IMR-90 (cell line): ENCODE measurements around the gene CACNA2D3. TPM values are rescaled to one million over a fixed set of nuclear protein-coding genes. Genes with fewer than 3 reads are reported as not detected.

Experiments
- ATAC-seq: fragments of 200-7000 bp; cut with Tn5 transposase; 2 replicates; pipeline ENCODE4 v1.9.1; 2020; ENCODE audit warnings: low read depth, mild to moderate bottlenecking, moderate library complexity
- BruUV-seq: library from RNA; stranded (reverse); fragments of 400-500 nt; replicated peaks from 2 replicates; lab custom pipeline; 2021; lab: Mats Ljungman, UMichigan
- CTCF ChIA-PET: fragments of 300-600 bp; formaldehyde crosslinking; extraction: SDS; loops from one replicate; lab custom pipeline; 2021; ENCODE audit warnings: antibody characterized with exemption; lab: Yijun Ruan, JAX
- POLR2A ChIA-PET: fragments of 300-600 bp; sonication (Branson Sonifier 250); formaldehyde crosslinking; loops from one replicate; lab custom pipeline; 2022; ENCODE audit warnings: antibody characterized with exemption; ENCODE audit not compliant: unreplicated experiment; lab: Charles Lee
- DNase-seq: peaks from one replicate; pipeline ENCODE4 v3.0.0; 2013
- H2AFZ ChIP-seq: replicated peaks from 2 replicates; pipeline ENCODE3; 2013; ENCODE audit warnings: low read length, mild to moderate bottlenecking; ENCODE audit not compliant: poor library complexity
- H2AK5ac ChIP-seq: 2 replicates; pipeline ENCODE4 v1.6.1; 2013; ENCODE audit warnings: low read depth, low read length, inconsistent platforms
- H2AK9ac ChIP-seq: replicated peaks from 2 replicates; pipeline ENCODE3; 2013; ENCODE audit warnings: mild to moderate bottlenecking, low read depth, low read length, moderate library complexity; ENCODE audit not compliant: poor library complexity
- H2BK120ac ChIP-seq: 2 replicates; pipeline ENCODE4 v1.6.1; 2013; ENCODE audit warnings: low read depth, low read length, inconsistent platforms
- H2BK15ac ChIP-seq: 3 replicates; pipeline ENCODE4 v1.6.1; 2013; ENCODE audit warnings: low read depth, low read length, inconsistent platforms
- H2BK20ac ChIP-seq: 2 replicates; pipeline ENCODE4 v1.6.1; 2013; ENCODE audit warnings: low read depth, mild to moderate bottlenecking, inconsistent platforms, low read length, moderate library complexity
- H2BK5ac ChIP-seq: 2 replicates; pipeline ENCODE4 v1.6.1; 2013; ENCODE audit warnings: mild to moderate bottlenecking, low read depth, low read length, inconsistent platforms; ENCODE audit not compliant: poor library complexity, severe bottlenecking
- H3K14ac ChIP-seq: replicated peaks from 2 replicates; pipeline ENCODE4 v1.6.1; 2013; ENCODE audit warnings: low read depth, low read length, inconsistent platforms
- H3K18ac ChIP-seq: 2 replicates; pipeline ENCODE4 v1.6.1; 2013; ENCODE audit warnings: low read depth, low read length, control low read depth
- H3K23ac ChIP-seq: 2 replicates; pipeline ENCODE4 v1.6.1; 2013; ENCODE audit warnings: low read depth, low read length, inconsistent platforms
- H3K27ac ChIP-seq: 2 replicates; pipeline ENCODE4 v1.5.1; 2013; ENCODE audit warnings: mild to moderate bottlenecking, control low read depth, low read length; ENCODE audit not compliant: insufficient read depth
- H3K27me3 ChIP-seq: 2 replicates; pipeline ENCODE4 v1.6.1; 2013; ENCODE audit warnings: low read length; ENCODE audit not compliant: control insufficient read depth, insufficient read depth
- H3K36me3 ChIP-seq: 2 replicates; pipeline ENCODE4 v1.6.1; 2013; ENCODE audit warnings: low read length, mixed read lengths; ENCODE audit not compliant: control insufficient read depth, insufficient read depth
- H3K4ac ChIP-seq: 2 replicates; pipeline ENCODE4 v1.6.1; 2013; ENCODE audit warnings: low read depth, low read length, inconsistent platforms
- H3K4me1 ChIP-seq: 2 replicates; pipeline ENCODE4 v1.6.1; 2013; ENCODE audit warnings: low read length, mixed read lengths; ENCODE audit not compliant: control insufficient read depth, insufficient read depth
- H3K4me2 ChIP-seq: 2 replicates; pipeline ENCODE4 v1.6.1; 2013; ENCODE audit warnings: low read depth, mild to moderate bottlenecking, control low read depth, low read length, moderate library complexity
- H3K4me3 ChIP-seq: 2 replicates; pipeline ENCODE4 v1.5.1; 2013; ENCODE audit warnings: low read depth, mild to moderate bottlenecking, control low read depth, low read length, moderate library complexity; ENCODE audit not compliant: insufficient read depth
- H3K56ac ChIP-seq: 2 replicates; pipeline ENCODE4 v1.6.1; 2013; ENCODE audit warnings: low read length, inconsistent platforms; ENCODE audit not compliant: insufficient read depth; ENCODE audit errors: extremely low read depth
- H3K79me1 ChIP-seq, 2 experiments: 2 replicates each; pipeline ENCODE4 v1.6.1; 2013; ENCODE audit warnings: low read length in 2 of 2, inconsistent platforms in 1 of 2, low read depth in 1 of 2
- H3K9ac ChIP-seq: 2 replicates; pipeline ENCODE4 v1.6.1; 2013; ENCODE audit warnings: low read depth, low read length, control low read depth
- H3K9me1 ChIP-seq: 2 replicates; pipeline ENCODE4 v1.6.1; 2013; ENCODE audit warnings: low read length, inconsistent platforms; ENCODE audit not compliant: insufficient read depth
- H3K9me3 ChIP-seq: 2 replicates; pipeline ENCODE4 v1.6.1; 2013; ENCODE audit warnings: low read length; ENCODE audit not compliant: control insufficient read depth, insufficient read depth
- H4K20me1 ChIP-seq: 2 replicates; pipeline ENCODE4 v1.6.1; 2013; ENCODE audit warnings: low read length, inconsistent platforms; ENCODE audit not compliant: insufficient read depth
- H4K5ac ChIP-seq: 2 replicates; pipeline ENCODE4 v1.6.1; 2013; ENCODE audit warnings: mild to moderate bottlenecking, low read depth, low read length, control low read depth
- H4K8ac ChIP-seq, 2 experiments: 2 replicates each; pipeline ENCODE4 v1.6.1; 2013; ENCODE audit warnings: low read depth in 2 of 2, low read length in 2 of 2, control low read depth in 1 of 2, inconsistent platforms in 1 of 2
- H4K91ac ChIP-seq: 2 replicates; pipeline ENCODE4 v1.6.1; 2013; ENCODE audit warnings: low read depth, low read length, inconsistent platforms; ENCODE audit not compliant: insufficient read depth
- BHLHE40 ChIP-seq: fragments of 150-350 bp; IDR thresholded peaks from 2 replicates; pipeline ENCODE4 v1.6.1; 2016; ENCODE audit warnings: mild to moderate bottlenecking, low read depth, low read length
- CEBPB ChIP-seq: IDR thresholded peaks from 2 replicates; pipeline ENCODE4 v1.6.1; 2012; ENCODE audit warnings: low read depth, low read length, improper control_type of control experiment
- CHD1 ChIP-seq: IDR thresholded peaks from 2 replicates; pipeline ENCODE4 v1.6.1; 2012; ENCODE audit warnings: low read depth, low read length, improper control_type of control experiment
- ELK1 ChIP-seq: fragments of 150-350 bp; IDR thresholded peaks from 2 replicates; pipeline ENCODE4 v1.6.1; 2016; ENCODE audit warnings: low read depth, mild to moderate bottlenecking, low read length, moderate library complexity, borderline replicate concordance
- FOS ChIP-seq: fragments of 150-350 bp; IDR thresholded peaks from 2 replicates; pipeline ENCODE4 v1.6.1; 2016; ENCODE audit warnings: low read depth, low read length
- MAFK ChIP-seq: IDR thresholded peaks from 2 replicates; pipeline ENCODE4 v1.6.1; 2012; ENCODE audit warnings: low read depth, low read length, improper control_type of control experiment
- MAZ ChIP-seq: IDR thresholded peaks from 2 replicates; pipeline ENCODE4 v1.6.1; 2012; ENCODE audit warnings: low read depth, mild to moderate bottlenecking, low read length, improper control_type of control experiment, moderate library complexity, borderline replicate concordance
- MXI1 ChIP-seq: IDR thresholded peaks from 2 replicates; pipeline ENCODE4 v1.6.1; 2012; ENCODE audit warnings: low read depth, mild to moderate bottlenecking, low read length, moderate library complexity, borderline replicate concordance
- NFE2L2 ChIP-seq: fragments of 150-350 bp; IDR thresholded peaks from 2 replicates; pipeline ENCODE4 v1.6.1; 2016; ENCODE audit warnings: low read depth, mild to moderate bottlenecking, low read length
- POLR2A ChIP-seq: IDR thresholded peaks from 2 replicates; pipeline ENCODE4 v1.6.1; 2012; ENCODE audit warnings: mild to moderate bottlenecking, low read depth, low read length
- RAD21 ChIP-seq: IDR thresholded peaks from 2 replicates; pipeline ENCODE4 v1.6.1; 2012; ENCODE audit warnings: low read length, improper control_type of control experiment
- RCOR1 ChIP-seq: IDR thresholded peaks from 2 replicates; pipeline ENCODE4 v1.6.1; 2012; ENCODE audit warnings: mild to moderate bottlenecking, low read length, improper control_type of control experiment; ENCODE audit not compliant: insufficient replicate concordance
- RFX5 ChIP-seq: IDR thresholded peaks from 2 replicates; pipeline ENCODE4 v1.8.0; 2012; ENCODE audit warnings: low read depth, mild to moderate bottlenecking, low read length, moderate library complexity
- SMC3 ChIP-seq: fragments of 150-350 bp; IDR thresholded peaks from 2 replicates; pipeline ENCODE4 v1.6.1; 2016; ENCODE audit warnings: low read depth, mild to moderate bottlenecking, antibody characterized with exemption, low read length, moderate library complexity
- USF2 ChIP-seq: fragments of 150-350 bp; IDR thresholded peaks from 2 replicates; pipeline ENCODE4 v1.6.1; 2017; ENCODE audit warnings: mild to moderate bottlenecking, antibody characterized with exemption, low read length, low read depth
- WGBS, 2 experiments: methylation state at CpG; one replicate each; pipeline versions ENCODE4 v1.1.5 to v1.1.7; 2013; ENCODE audit warnings: missing lambda C conversion rate in 2 of 2; ENCODE audit not compliant: insufficient read length in 1 of 2; ENCODE audit errors: extremely low coverage in 2 of 2; 5-methylcytosine and 5-hydroxymethylcytosine counted together
- dilution Hi-C: fragments of 300-500 bp; cut with HindIII; formaldehyde crosslinking; loops from one replicate; pipeline ENCODE4 v1.14.3; 2018; ENCODE audit warnings: low sequenced_read_pairs; ENCODE audit not compliant: unreplicated experiment
- in situ Hi-C: fragments of 300-500 bp; cut with MboI; formaldehyde crosslinking; loops from 3 replicates; pipeline ENCODE4 v1.14.3; 2019; ENCODE audit warnings: low sequenced_read_pairs, inconsistent platforms, mixed read lengths
- intact Hi-C: fragments of 100-400 bp; cut with micrococcal nuclease; formaldehyde crosslinking; loops from 2 replicates; pipeline ENCODE4 v1.10.0; 2022
- polyA plus RNA-seq, 3 experiments: library from polyadenylated mRNA; depleted of rRNA; stranded (reverse); fragments of >200 nt; gene quantifications; 2 replicates each; pipeline ENCODE4 v1.2.3, GENCODE V29; 2012; ENCODE audit warnings: low replicate concordance in 1 of 3
- total RNA-seq: library from RNA; depleted of rRNA; stranded (reverse); fragments of >200 nt; gene quantifications from 2 replicates; pipeline ENCODE4 v1.2.3, GENCODE V29; 2012
- TF ChIP-seq, protein P1 (sequence below): conservative IDR thresholded peaks from 2 replicates; pipeline ENCODE4 v1.5.1; 2012; ENCODE audit warnings: mild to moderate bottlenecking, low read depth, low read length, improper control_type of control experiment

Gene CACNA2D3
- total and polyA plus RNA-seq, 2 of the 4 experiments (the other 2 are of a cell fraction), result 0.36 to 0.41 TPM

DNA sequence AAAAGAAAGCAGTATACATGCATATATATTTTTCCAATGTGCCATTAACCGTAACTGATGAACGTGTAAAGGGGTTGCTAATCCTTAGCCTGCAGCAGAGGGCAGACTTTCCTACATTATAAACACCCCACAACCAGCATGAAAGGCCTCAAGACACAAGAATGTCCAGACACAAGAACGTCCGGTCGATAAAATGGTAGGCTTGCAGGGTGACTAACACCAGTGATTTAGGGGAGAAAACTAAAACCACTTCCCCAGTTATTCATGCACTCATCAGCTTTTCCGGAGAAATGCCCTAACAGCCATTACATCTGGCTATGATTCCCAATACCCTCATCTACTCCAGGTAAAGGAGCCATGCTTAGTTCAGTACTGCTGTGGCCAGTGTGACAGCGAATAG, 748.1 kb downstream of the CACNA2D3 start:
- ChIA-PET POLR2A (no interaction called here), CTCF (interaction anchor here (0.9 kb wide), 1 partner anchor 98 kb away, joined by 3 read pairs; no protein-coding TSS in a partner anchor)
- TF ChIP-seq CHD1 (no peak; the same call in 1 of the 2 replicates), RFX5 (no peak), CEBPB (no peak), BHLHE40 (no peak), FOS (0 out of 2 replicates have a peak, but pooled peaks have one; percentile 5), SMC3 (peak; percentile 92), USF2 (no peak), RAD21 (peak; percentile 92), MXI1 (no peak), POLR2A (peak; percentile 40; the same call in 1 of the 2 replicates), ELK1 (no peak), RCOR1 (peak; percentile 71), MAFK (peak; percentile 57; the same call in 1 of the 2 replicates), MAZ (no peak), NFE2L2 (no peak)
- TF ChIP-seq, protein P1, sequence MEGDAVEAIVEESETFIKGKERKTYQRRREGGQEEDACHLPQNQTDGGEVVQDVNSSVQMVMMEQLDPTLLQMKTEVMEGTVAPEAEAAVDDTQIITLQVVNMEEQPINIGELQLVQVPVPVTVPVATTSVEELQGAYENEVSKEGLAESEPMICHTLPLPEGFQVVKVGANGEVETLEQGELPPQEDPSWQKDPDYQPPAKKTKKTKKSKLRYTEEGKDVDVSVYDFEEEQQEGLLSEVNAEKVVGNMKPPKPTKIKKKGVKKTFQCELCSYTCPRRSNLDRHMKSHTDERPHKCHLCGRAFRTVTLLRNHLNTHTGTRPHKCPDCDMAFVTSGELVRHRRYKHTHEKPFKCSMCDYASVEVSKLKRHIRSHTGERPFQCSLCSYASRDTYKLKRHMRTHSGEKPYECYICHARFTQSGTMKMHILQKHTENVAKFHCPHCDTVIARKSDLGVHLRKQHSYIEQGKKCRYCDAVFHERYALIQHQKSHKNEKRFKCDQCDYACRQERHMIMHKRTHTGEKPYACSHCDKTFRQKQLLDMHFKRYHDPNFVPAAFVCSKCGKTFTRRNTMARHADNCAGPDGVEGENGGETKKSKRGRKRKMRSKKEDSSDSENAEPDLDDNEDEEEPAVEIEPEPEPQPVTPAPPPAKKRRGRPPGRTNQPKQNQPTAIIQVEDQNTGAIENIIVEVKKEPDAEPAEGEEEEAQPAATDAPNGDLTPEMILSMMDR, result peak; percentile 88
- Histone ChIP-seq H3K56ac (peak overlapping the region; percentile 81), H3K79me1 (no peaks in the 10 kb centered on the region), H3K9me3 (no peaks in the 10 kb centered on the region), H3K4ac (peak overlapping the region; percentile 98), H2BK120ac (peak overlapping the region; percentile 99), H3K9me1 (peaks cover 9% of the 10 kb centered on the region), H2BK5ac (peak overlapping the region; percentile 97), H3K4me1 (peaks cover 3% of the 10 kb centered on the region), H2AK9ac (peak overlapping the region; percentile 67), H4K91ac (peak overlapping the region; percentile 98), H4K5ac (peak overlapping the region; percentile 87), H3K4me3 (no peak overlapping the region), H4K8ac (peak overlapping the region; percentile 52 to 88), H3K27ac (peak overlapping the region; percentile 70), H2AFZ (peak overlapping the region; percentile 86), H3K9ac (no peak overlapping the region), H2BK20ac (peak overlapping the region; percentile 99), H2BK15ac (peak overlapping the region; percentile 86), H3K23ac (peak overlapping the region; percentile 84), H2AK5ac (peak overlapping the region; percentile 95), H4K20me1 (no peaks in the 10 kb centered on the region), H3K18ac (peak overlapping the region; percentile 93), H3K27me3 (no peaks in the 10 kb centered on the region), H3K4me2 (0 out of 2 replicates have a peak overlapping the region, but pooled peaks have one; percentile 7), H3K14ac (peak overlapping the region; percentile 97), H3K36me3 (no peaks in the 10 kb centered on the region)
- in situ Hi-C loops, result loop anchor here (25.0 kb wide), 1 partner anchor 392 kb away; no protein-coding TSS in a partner anchor
- no CpG with 5 or more reads among the region's 7 CpGs for WGBS, 2 experiments
- DNase-seq (peak; percentile 97), ATAC-seq (peak; percentile 98)
- no TSS peak for BruUV-seq
- intact Hi-C loops, result loop anchor here (1.0 to 10.0 kb wide), 9 partner anchors 81 to 1172 kb away; no protein-coding TSS in a partner anchor
- dilution Hi-C loops, result no loop called here
